Activated CD4-positive, alpha-beta T cell treated with anti-CD3 and anti-CD28 coated beads for 36 hours (primary cell): ENCODE measurements around the gene NFAT5. TPM values are rescaled to one million over a fixed set of nuclear protein-coding genes. Genes with fewer than 3 reads are reported as not detected.

Source experiments
- ATAC-seq: fragments of 200-7000 bp; cut with Tn5 transposase; one replicate; pipeline ENCODE4 v1.10.0; 2021; ENCODE audit warnings: mild to moderate bottlenecking, moderate library complexity
- CTCF ChIA-PET: fragments of 350-600 bp; sonication (Branson Sonifier 250); formaldehyde crosslinking; loops from one replicate; lab custom pipeline; 2021; ENCODE audit warnings: antibody characterized with exemption; lab: Charles Lee
- POLR2A ChIA-PET: fragments of 350-600 bp; sonication (Branson Sonifier 250); formaldehyde crosslinking; loops from one replicate; lab custom pipeline; 2021; ENCODE audit warnings: antibody characterized with exemption, inconsistent platforms; lab: Charles Lee
- DNase-seq: peaks from one replicate; pipeline ENCODE4 v3.0.0-alpha.2; 2020
- H3K27ac Mint-ChIP-seq: one replicate; pipeline ENCODE4 v1.8.0; 2021; ENCODE audit warnings: mixed read lengths
- H3K27me3 Mint-ChIP-seq: one replicate; pipeline ENCODE4 v1.8.0; 2021; ENCODE audit warnings: mixed read lengths
- H3K36me3 Mint-ChIP-seq: one replicate; pipeline ENCODE4 v1.8.0; 2021; ENCODE audit warnings: low read depth, mixed read lengths
- H3K4me1 Mint-ChIP-seq: one replicate; pipeline ENCODE4 v1.8.0; 2021; ENCODE audit warnings: mixed read lengths
- H3K4me3 Mint-ChIP-seq: one replicate; pipeline ENCODE4 v1.8.0; 2021; ENCODE audit warnings: mild to moderate bottlenecking, moderate library complexity, mixed read lengths
- H3K9me3 Mint-ChIP-seq: one replicate; pipeline ENCODE4 v1.8.0; 2021; ENCODE audit warnings: low read depth, mixed read lengths
- intact Hi-C, 2 experiments: fragments of 100-400 bp; cut with DNase I in 1 of 2; cut with micrococcal nuclease in 1 of 2; formaldehyde crosslinking; loops; one replicate each; pipeline versions ENCODE4 v1.14.2 to v1.15.1; 2022 to 2024; cut with DNase I, micrococcal nuclease
- total RNA-seq, 2 experiments: library from RNA; stranded (reverse); gene quantifications; one replicate each; pipeline ENCODE4 v1.2.3, GENCODE V29; 2021

NFAT5 gene
- total RNA-seq, 2 experiments from 2014 or later, result 29.6 to 37.9 TPM

DNA sequence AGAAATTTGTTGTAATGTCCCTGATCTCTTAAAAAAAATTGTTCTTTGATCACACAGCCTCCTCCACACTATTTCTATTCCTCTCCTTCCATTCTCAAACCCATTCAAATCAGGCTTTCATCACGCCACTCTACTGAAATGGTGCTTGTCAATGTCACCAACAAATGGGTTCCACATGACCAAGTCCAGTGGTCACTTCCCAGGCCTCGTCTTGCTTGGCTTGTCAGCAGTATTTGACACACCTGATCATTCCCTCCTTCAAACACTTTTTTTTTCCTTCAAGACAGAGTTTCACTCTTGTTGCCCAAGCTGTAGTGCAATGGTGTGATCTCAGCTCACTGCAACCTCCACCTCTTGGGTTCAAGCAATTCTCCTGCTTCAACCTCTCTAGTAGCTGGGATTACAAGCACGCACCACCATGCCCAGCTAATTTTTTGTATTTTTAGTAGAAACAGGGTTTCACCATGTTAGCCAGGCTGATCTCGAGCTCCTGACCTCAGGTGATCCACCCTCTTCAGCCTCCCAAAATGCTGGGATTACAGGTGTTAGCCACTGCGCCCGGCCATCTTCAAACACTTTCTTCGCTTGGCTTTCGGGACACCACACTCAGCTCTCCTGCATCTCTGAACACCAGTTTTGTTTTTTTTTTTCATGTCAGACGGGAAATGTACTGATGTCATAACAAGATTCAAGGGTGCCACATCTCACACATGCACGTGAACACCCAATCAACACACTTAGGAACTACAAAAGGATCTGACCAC is 142.3 kb downstream of the NFAT5 start:
- no peaks in the 10 kb centered on the region for H3K27me3 Mint-ChIP-seq
- H3K36me3 Mint-ChIP-seq, result peaks cover 7% of the 10 kb centered on the region
- ATAC-seq (no peak), DNase-seq (no peak)
- H3K9me3 Mint-ChIP-seq, result no peaks in the 10 kb centered on the region
- H3K27ac Mint-ChIP-seq, result peak overlapping the region; percentile 65
- intact Hi-C loops, result no loop called here
- ChIA-PET POLR2A (no interaction called here), CTCF (interaction anchor here (0.6 to 3.9 kb wide), 9 partner anchors 14 to 735 kb away, joined by 3 to 40 read pairs (median 5); partner anchors contain the start of gene NOB1)
- peaks cover 9% of the 10 kb centered on the region for H3K4me1 Mint-ChIP-seq
- no peak overlapping the region for H3K4me3 Mint-ChIP-seq

DNA sequence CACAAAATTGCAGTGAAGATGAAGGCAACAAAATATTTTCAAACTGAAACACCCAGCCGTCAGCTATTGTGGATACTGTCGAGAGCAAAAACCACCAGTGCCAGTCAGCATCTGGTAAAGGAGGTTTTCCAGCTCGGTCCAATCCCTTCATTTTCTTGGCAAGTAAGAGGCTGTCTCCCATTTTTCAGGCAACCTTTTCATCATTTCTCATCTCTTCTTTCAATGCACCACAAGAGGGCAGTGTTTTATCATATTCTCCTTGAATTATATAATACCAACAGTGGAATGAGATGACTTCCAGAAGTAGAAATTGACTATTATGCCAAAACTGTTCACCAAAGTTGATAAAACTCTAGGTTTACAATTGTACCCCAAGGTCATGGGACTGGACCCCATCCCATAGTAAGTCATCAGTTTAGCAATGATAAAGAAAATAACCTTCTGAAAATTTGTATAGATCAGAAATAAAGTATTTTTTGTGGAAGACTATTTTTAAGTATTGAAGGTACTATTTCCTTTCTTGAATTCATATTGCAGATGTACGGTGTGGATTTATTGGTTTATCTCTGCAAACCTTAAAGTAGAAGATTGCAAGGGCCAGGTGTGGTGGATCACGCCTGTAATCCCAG is 143.8 kb downstream of the NFAT5 start:
- ATAC-seq (peak; percentile 40), DNase-seq (no peak)
- Mint-ChIP-seq H3K4me1 (peaks cover 9% of the 10 kb centered on the region), H3K36me3 (peaks cover 4% of the 10 kb centered on the region), H3K27me3 (no peaks in the 10 kb centered on the region), H3K9me3 (no peaks in the 10 kb centered on the region), H3K27ac (no peak overlapping the region), H3K4me3 (no peak overlapping the region)
- intact Hi-C loops, result loop anchor here (1.0 kb wide), 2 partner anchors 45 to 221 kb away; partner anchors contain the start of gene NOB1 (in 2 of the 2)
- ChIA-PET POLR2A (no interaction called here), CTCF (interaction anchor here (0.6 to 3.9 kb wide), 19 partner anchors 12 to 541 kb away, joined by 3 to 40 read pairs (median 4); partner anchors contain the start of gene NOB1)

DNA sequence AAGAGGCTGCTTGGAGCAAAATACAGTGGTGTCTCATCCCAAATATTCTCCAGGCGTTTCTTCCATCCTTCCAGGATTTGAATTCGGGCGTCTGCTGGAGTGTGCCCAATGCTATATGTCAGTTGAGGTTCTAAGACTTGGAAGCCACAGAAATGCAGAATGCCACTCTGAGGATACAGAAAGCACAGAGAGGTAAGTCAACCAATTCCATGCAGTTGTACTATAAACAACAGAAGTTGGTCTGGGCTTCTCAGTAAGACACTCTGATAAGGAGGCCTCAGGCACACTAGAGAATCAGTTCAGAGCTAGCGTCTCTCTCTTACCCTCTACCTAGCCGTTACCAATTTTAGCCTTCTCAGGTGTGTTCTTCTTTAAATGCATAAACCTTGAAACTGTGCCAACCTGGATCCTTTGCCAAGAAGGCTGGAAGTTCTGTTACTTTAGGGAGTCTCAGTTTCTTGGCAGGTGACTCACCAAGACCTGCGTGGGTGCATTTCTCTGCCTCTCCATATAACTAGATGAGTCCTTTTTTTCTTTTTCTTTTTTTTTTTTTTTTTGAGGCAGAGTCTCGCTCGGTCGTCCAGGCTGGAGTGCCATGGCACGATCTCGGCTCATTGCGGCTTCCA is 145.5 kb downstream of the NFAT5 start:
- ATAC-seq (peak; percentile 54), DNase-seq (peak; percentile 42)
- POLR2A ChIA-PET, result interaction anchor here (0.6 kb wide), 1 partner anchor 15 kb away, joined by 3 read pairs; the partner anchor contains the start of gene NQO1
- Mint-ChIP-seq H3K27me3 (no peaks in the 10 kb centered on the region), H3K9me3 (no peaks in the 10 kb centered on the region), H3K27ac (no peak overlapping the region), H3K4me1 (peaks cover 9% of the 10 kb centered on the region), H3K4me3 (no peak overlapping the region), H3K36me3 (peaks cover 4% of the 10 kb centered on the region)
- CTCF ChIA-PET, result interaction anchor here (0.7 to 3.9 kb wide), 4 partner anchors 12 to 219 kb away, joined by 3 to 40 read pairs (median 6); partner anchors contain the start of gene NOB1
- intact Hi-C loops, result no loop called here

GRCh38 chr16:69712277-69712676 is 146.5 kb downstream of the NFAT5 start:
- H3K4me1 Mint-ChIP-seq, result peaks cover 9% of the 10 kb centered on the region
- ChIA-PET POLR2A (interaction anchor here (0.6 kb wide), 1 partner anchor 14 kb away, joined by 3 read pairs; the partner anchor contains the start of gene NQO1), CTCF (no interaction called here)
- no peak overlapping the region for H3K4me3 Mint-ChIP-seq
- H3K27me3 Mint-ChIP-seq, result no peaks in the 10 kb centered on the region
- H3K36me3 Mint-ChIP-seq, result peaks cover 4% of the 10 kb centered on the region
- ATAC-seq (no peak), DNase-seq (no peak)
- no peaks in the 10 kb centered on the region for H3K9me3 Mint-ChIP-seq
- intact Hi-C loops, result no loop called here
- H3K27ac Mint-ChIP-seq, result no peak overlapping the region

- no peak overlapping the region for H3K27ac Mint-ChIP-seq
- intact Hi-C loops, result no loop called here
- no peaks in the 10 kb centered on the region for H3K9me3 Mint-ChIP-seq
- ChIA-PET POLR2A (no interaction called here), CTCF (interaction anchor here (1.0 kb wide), 1 partner anchor 317 kb away, joined by 3 read pairs; no protein-coding TSS in a partner anchor)
- ATAC-seq, result no peak
- no peak for DNase-seq
- no peaks in the 10 kb centered on the region for H3K27me3 Mint-ChIP-seq
- H3K36me3 Mint-ChIP-seq, result peaks cover 4% of the 10 kb centered on the region
- H3K4me1 Mint-ChIP-seq, result peaks cover 9% of the 10 kb centered on the region
- no peak overlapping the region for H3K4me3 Mint-ChIP-seq
These were observed 147.3 kb downstream of the NFAT5 start for GRCh38 chr16:69712914-69713581.

- Mint-ChIP-seq H3K4me3 (no peak overlapping the region), H3K9me3 (no peaks in the 10 kb centered on the region), H3K27me3 (no peaks in the 10 kb centered on the region), H3K4me1 (no peaks in the 10 kb centered on the region), H3K36me3 (no peaks in the 10 kb centered on the region), H3K27ac (no peak overlapping the region)
- ATAC-seq, result no peak
- POLR2A ChIA-PET, result no interaction called here
- no peak for DNase-seq
- intact Hi-C loops, result no loop called here
- CTCF ChIA-PET, result no interaction called here
These were observed 151.3 kb downstream of the NFAT5 start for GRCh38 chr16:69717066-69717465.

DNA sequence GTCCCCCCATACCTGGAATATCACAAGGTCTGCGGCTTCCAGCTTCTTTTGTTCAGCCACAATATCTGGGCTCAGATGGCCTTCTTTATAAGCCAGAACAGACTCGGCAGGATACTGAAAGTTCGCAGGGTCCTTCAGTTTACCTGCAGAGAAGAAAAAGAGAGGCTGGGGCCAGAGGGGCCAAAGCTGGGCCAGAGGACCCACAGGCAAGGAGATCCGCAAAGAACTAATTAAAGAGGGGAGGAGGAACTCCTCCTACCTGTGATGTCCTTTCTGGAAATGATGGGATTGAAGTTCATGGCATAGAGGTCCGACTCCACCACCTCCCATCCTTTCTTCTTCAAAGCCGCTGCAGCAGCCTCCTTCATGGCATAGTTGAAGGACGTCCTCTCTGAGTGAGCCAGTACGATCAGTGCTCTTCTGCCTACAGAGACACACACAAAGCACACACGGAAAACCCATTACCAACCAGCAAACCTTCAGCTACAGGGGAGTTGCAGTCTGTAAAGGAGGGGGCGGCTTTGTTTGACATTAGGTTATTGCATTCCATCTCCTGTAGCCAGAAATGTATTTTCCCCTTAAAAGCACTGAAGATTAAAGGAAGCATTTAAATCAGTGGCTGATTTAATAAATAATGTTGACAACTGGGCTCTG is 152.5 kb downstream of the NFAT5 start:
- no peak for ATAC-seq
- Mint-ChIP-seq H3K27me3 (no peaks in the 10 kb centered on the region), H3K4me3 (no peak overlapping the region), H3K27ac (no peak overlapping the region), H3K4me1 (no peaks in the 10 kb centered on the region), H3K9me3 (no peaks in the 10 kb centered on the region), H3K36me3 (no peaks in the 10 kb centered on the region)
- ChIA-PET CTCF (interaction anchor here (0.6 kb wide), 2 partner anchors 15 to 1160 kb away, joined by 3 read pairs; no protein-coding TSS in a partner anchor), POLR2A (no interaction called here)
- intact Hi-C loops, result no loop called here
- no peak for DNase-seq

DNA sequence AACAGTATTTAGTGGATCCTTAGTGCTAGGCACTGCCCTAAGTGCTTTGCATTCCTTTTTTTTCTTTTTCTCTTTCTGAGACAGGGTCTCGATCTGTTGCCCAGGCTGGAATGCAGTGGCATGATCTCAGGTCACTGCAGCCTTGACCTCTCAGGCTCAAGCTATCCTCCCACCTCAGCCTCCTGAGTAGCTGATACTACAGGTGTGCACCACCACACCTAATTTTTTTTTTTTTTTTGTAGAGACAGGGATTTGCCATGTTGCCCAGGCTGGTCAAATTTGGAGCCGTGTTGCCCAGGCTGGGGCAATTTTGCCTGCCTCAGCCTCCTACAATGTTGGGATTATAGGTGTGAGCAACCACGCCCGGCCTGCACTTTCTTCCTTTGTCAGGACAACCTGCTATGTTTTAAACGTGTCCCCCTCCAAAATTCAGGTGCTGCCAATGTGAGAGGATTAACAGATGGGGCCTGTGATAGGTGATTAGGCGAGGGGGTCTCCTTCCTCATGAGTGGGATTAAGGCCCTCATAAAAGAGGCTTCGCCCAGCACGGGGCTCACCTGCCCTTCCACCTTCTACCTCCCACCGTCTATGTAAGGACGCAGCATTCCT is 155.2 kb downstream of the NFAT5 start:
- CTCF ChIA-PET, result interaction anchor here (0.7 to 1.1 kb wide), 2 partner anchors 12 to 465 kb away, joined by 3 to 4 read pairs; no protein-coding TSS in a partner anchor
- Mint-ChIP-seq H3K4me1 (peaks cover 9% of the 10 kb centered on the region), H3K4me3 (no peak overlapping the region), H3K9me3 (no peaks in the 10 kb centered on the region), H3K27ac (no peak overlapping the region), H3K27me3 (no peaks in the 10 kb centered on the region), H3K36me3 (no peaks in the 10 kb centered on the region)
- ATAC-seq, result no peak
- DNase-seq, result no peak
- POLR2A ChIA-PET, result interaction anchor here (1.4 kb wide), 1 partner anchor 34 kb away, joined by 3 read pairs; the partner anchor contains the start of gene NOB1
- intact Hi-C loops, result no loop called here

DNA sequence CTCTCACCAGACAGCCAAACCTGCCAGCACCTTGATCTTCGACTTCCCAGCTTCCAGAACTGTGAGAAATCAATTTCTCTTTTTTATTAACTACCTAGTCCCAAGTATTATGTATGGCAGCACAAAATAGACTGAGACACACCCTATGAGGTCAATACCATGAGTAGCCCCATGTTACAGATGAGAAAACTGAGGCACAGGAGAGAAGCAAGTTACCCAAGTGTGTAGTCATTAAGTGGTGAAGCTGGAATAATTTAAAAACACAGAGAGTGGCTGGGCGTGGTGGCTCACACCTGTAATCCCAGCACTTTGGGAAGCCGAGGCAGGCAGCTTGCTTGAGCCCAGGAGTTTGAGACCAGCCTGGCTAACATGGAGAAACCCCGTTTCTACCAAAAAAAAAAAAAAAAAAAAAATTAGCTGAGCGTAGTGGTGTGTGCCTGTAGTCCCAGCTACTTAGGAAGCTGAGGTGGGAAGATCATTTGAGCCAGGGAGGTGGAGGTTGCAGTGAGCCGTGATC is 155.7 kb downstream of the NFAT5 start:
- Mint-ChIP-seq H3K27me3 (no peaks in the 10 kb centered on the region), H3K9me3 (no peaks in the 10 kb centered on the region), H3K36me3 (no peaks in the 10 kb centered on the region), H3K27ac (no peak overlapping the region), H3K4me1 (peaks cover 15% of the 10 kb centered on the region), H3K4me3 (no peak overlapping the region)
- intact Hi-C loops, result no loop called here
- ATAC-seq, result no peak
- POLR2A ChIA-PET, result interaction anchor here (1.4 kb wide), 1 partner anchor 33 kb away, joined by 3 read pairs; the partner anchor contains the start of gene NOB1
- DNase-seq, result no peak
- CTCF ChIA-PET, result interaction anchor here (1.1 kb wide), 1 partner anchor 13 kb away, joined by 4 read pairs; no protein-coding TSS in a partner anchor

DNA sequence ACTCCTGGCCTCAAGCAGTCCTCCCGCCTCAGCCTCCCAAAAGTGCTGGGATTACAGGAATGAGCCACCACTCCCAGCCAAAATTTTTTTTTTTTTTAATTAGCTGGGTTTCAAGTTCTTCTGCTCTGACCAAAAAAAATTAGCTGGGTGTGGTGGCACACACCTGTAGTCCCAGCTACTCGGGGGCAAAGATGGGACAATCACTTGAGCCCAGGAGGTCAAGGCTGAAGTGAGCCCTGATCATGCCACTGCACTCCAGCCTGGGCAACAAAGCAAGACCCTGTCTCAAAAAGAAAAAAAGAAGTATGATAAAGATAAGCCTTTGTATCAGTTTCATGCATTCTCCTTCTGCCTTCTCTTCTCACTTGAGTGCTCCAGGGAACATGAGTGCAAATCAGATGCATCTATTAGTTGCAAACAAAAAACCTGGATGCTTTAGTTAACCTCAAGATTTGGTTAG is 158.7 kb downstream of the NFAT5 start:
- peaks cover 24% of the 10 kb centered on the region for H3K4me1 Mint-ChIP-seq
- no peaks in the 10 kb centered on the region for H3K36me3 Mint-ChIP-seq
- no peak overlapping the region for H3K4me3 Mint-ChIP-seq
- H3K9me3 Mint-ChIP-seq, result no peaks in the 10 kb centered on the region
- H3K27ac Mint-ChIP-seq, result no peak overlapping the region
- ChIA-PET POLR2A (interaction anchor here (0.6 kb wide), 2 partner anchors 255 to 1523 kb away, joined by 3 read pairs; no protein-coding TSS in a partner anchor), CTCF (interaction anchor here (0.5 to 2.7 kb wide), 5 partner anchors 16 to 1196 kb away, joined by 3 to 13 read pairs (median 4); no protein-coding TSS in a partner anchor)
- ATAC-seq (no peak), DNase-seq (no peak)
- intact Hi-C loops, result no loop called here
- no peaks in the 10 kb centered on the region for H3K27me3 Mint-ChIP-seq
